Bronchial epithelial cell (primary cell): ENCODE results near the gene SLC9A9. TPM values are rescaled to one million over a fixed set of nuclear protein-coding genes. Genes with fewer than 3 reads are reported as not detected.

Experiments
- DNase-seq: peaks from one replicate; pipeline ENCODE4 v3.0.0-alpha.2; 2010; ENCODE audit warnings: low read depth
- FAIRE-seq: peaks from 2 replicates; lab custom pipeline; 2011; peaks lifted over from hg19 to GRCh38; lab: Jason Lieb, UNC
- H3K27me3 ChIP-seq: 2 replicates; pipeline ENCODE4 v1.5.1; 2011; ENCODE audit warnings: low read length; ENCODE audit not compliant: control insufficient read depth, insufficient read depth
- H3K36me3 ChIP-seq: 2 replicates; pipeline ENCODE4 v1.5.1; 2011; ENCODE audit warnings: low read length; ENCODE audit not compliant: control insufficient read depth, insufficient read depth
- H3K4me3 ChIP-seq: 2 replicates; pipeline ENCODE4 v1.5.1; 2011; ENCODE audit warnings: mild to moderate bottlenecking, low read depth, low read length, control low read depth
- CTCF ChIP-seq: IDR thresholded peaks from 2 replicates; pipeline ENCODE4 v1.5.1; 2011; ENCODE audit warnings: mild to moderate bottlenecking, moderate library complexity, low read length, control low read depth, inconsistent platforms; ENCODE audit not compliant: insufficient read depth, severe bottlenecking
- total RNA-seq: library from RNA; depleted of rRNA; stranded (reverse); fragments of >200 nt; gene quantifications from 2 replicates; pipeline ENCODE4 v1.2.1, GENCODE V29; 2014

Gene SLC9A9
- total RNA-seq, 1 donor from 2014 or later = 1.3 TPM

DNA sequence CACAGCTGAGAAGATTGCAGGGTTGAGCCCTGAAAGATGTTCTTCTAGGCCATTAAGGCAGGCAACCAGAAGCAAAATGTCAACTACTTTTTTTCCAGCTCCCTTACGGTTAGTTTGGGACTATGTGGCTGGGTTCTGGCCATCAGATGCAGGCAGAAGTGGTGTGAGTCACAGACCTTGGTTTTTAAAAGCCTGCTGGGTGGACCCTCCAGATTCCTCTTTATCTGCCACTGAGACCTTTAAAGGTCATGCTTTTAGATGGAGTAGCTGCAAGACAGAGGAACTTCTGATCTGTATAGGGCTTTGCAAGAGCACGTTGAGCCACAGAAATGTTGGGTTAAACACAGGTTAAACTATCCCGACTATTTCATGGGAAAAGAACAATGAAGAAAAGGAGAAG lies 625.8 kb downstream of the SLC9A9 start:
- no peak for DNase-seq
- Histone ChIP-seq H3K4me3 (no peak overlapping the region), H3K27me3 (no peaks in the 10 kb centered on the region), H3K36me3 (no peaks in the 10 kb centered on the region)
- no peak for FAIRE-seq
- no peak for TF ChIP-seq CTCF

GRCh38 chr3:143221446-143221845 lies 626.8 kb downstream of the SLC9A9 start:
- Histone ChIP-seq H3K36me3 (no peaks in the 10 kb centered on the region), H3K27me3 (no peaks in the 10 kb centered on the region), H3K4me3 (no peak overlapping the region)
- no peak for DNase-seq
- FAIRE-seq = no peak
- no peak for TF ChIP-seq CTCF

DNA sequence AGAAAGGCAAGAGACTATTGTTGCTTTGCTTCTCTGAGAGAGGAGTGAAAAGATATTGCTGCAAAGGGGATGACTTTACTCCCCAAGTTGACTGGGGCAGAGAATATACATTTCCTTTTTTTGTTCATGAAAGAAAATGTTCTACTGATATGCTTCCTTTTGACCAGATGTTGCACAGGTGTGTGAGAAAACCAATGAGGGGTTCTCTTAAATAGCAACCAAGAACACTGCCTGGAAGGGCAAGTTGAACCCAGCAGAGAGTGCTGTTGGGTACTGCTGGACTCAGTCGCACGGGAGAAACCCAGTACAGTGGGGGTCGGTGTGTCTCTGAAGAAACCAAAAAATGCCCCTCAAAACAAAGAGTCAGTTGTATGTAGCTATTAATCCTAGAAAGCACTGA lies 627.5 kb downstream of the SLC9A9 start:
- no peak for TF ChIP-seq CTCF
- H3K4me3 ChIP-seq = no peak overlapping the region
- H3K27me3 ChIP-seq = no peaks in the 10 kb centered on the region
- DNase-seq (no peak), FAIRE-seq (no peak)
- no peaks in the 10 kb centered on the region for H3K36me3 ChIP-seq

DNA sequence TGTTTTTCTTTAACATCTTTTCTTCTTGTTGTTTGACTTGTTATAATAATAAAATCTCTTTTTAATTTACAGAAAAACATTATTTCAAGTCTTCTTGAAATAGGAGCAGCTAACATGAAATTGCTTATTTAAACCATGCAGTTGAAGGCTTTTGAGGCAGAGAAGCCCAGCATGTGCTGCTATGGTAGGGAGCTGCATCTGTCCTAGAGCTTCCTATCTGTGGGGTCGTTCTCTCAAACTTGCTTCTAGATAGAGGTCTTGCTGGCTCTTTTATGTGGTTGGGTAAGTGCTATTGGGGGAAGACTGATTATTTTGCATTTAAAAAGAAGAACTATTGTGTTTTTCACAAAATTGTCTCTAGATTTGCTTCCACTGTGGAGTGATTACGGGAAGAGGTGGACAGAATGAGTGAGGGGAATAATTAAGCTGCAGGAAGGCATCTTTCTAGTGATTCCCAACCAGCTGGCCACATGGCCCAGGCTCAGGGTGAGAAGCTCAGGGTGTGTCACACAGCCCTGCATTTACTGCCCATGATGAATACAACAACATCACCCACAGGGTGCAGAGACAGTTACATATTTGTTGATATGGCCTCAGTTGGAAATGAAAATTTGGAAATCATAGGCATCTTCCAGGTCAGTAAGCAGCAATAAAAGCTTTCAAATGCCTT lies 630.0 kb downstream of the SLC9A9 start:
- Histone ChIP-seq H3K4me3 (no peak overlapping the region), H3K36me3 (no peaks in the 10 kb centered on the region), H3K27me3 (no peaks in the 10 kb centered on the region)
- DNase-seq (no peak), FAIRE-seq (no peak)
- no peak for TF ChIP-seq CTCF

DNA sequence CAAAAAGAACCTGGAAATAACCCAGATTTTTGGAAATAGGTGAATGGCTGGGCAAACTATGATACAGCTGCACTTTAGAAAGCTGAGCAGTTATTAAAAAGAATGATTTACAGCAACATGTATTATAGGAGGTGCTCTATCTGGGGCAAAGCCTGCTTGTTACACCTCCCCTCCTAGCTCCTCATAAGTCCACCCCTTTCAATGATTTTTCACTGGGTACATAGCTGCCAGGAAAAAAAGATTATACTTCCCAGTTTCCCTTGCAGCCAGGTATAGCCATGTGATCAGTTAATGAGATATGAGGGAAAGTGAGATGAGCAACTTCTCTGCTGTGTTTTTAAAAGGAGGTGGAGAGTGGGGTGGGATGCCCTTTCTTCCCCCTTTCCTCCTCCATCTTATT lies 631.0 kb downstream of the SLC9A9 start:
- no peaks in the 10 kb centered on the region for H3K27me3 ChIP-seq
- H3K36me3 ChIP-seq = no peaks in the 10 kb centered on the region
- no peak for FAIRE-seq
- H3K4me3 ChIP-seq = no peak overlapping the region
- DNase-seq = no peak
- TF ChIP-seq CTCF = no peak

- no peaks in the 10 kb centered on the region for H3K36me3 ChIP-seq
- peak; percentile 12 for DNase-seq
- no peaks in the 10 kb centered on the region for H3K27me3 ChIP-seq
- H3K4me3 ChIP-seq = no peak overlapping the region
- no peak for TF ChIP-seq CTCF
- no peak for FAIRE-seq
Measured at GRCh38 chr3:143216709-143217182, 631.5 kb downstream of the SLC9A9 start.
